Stimulated activated naive CD8-positive, alpha-beta T cell treated with anti-CD3 and anti-CD28 coated beads, Interleukin-15, amount 100 ng/mL, for 72 hours (primary cell): ENCODE results near the gene ADGRA1.

Source experiments
- ATAC-seq: fragments of 150-1000 bp; cut with Tn5 transposase; 2 replicates; pipeline ENCODE4 v1.10.0; 2021; ENCODE audit warnings: mild to moderate bottlenecking, moderate library complexity
- DNase-seq, 2 donors: peaks; one replicate each; pipeline ENCODE4 v3.0.0; 2021 to 2022
- H3K27ac Mint-ChIP-seq, 2 donors: one replicate each; pipeline ENCODE4 v1.8.0; 2022; ENCODE audit warnings: mild to moderate bottlenecking in 2 of 2, mixed read lengths in 2 of 2, moderate library complexity in 2 of 2
- H3K27me3 Mint-ChIP-seq: one replicate; pipeline ENCODE4 v1.8.0; 2022; ENCODE audit warnings: mixed read lengths
- H3K4me1 Mint-ChIP-seq: one replicate; pipeline ENCODE4 v1.8.0; 2022; ENCODE audit warnings: mild to moderate bottlenecking, mixed read lengths
- H3K4me3 Mint-ChIP-seq, 2 donors: one replicate each; pipeline ENCODE4 v1.8.0; 2022; ENCODE audit warnings: mild to moderate bottlenecking in 2 of 2, mixed read lengths in 2 of 2, moderate library complexity in 1 of 2
- H3K9me3 Mint-ChIP-seq, 2 donors: one replicate each; pipeline ENCODE4 v1.8.0; 2022; ENCODE audit warnings: mixed read lengths in 2 of 2

ADGRA1 gene

GRCh38 chr10:133094866-133095265 is 7.1 kb downstream of the ADGRA1 start:
- Mint-ChIP-seq H3K27ac (no peak overlapping the region), H3K4me1 (no peaks in the 10 kb centered on the region), H3K9me3 (no peaks in the 10 kb centered on the region), H3K4me3 (no peak overlapping the region), H3K27me3 (peaks cover 42% of the 10 kb centered on the region)
- DNase-seq (no peak), ATAC-seq (no peak)

- Mint-ChIP-seq H3K27me3 (peaks cover 42% of the 10 kb centered on the region), H3K9me3 (no peaks in the 10 kb centered on the region), H3K27ac (no peak overlapping the region), H3K4me3 (no peak overlapping the region), H3K4me1 (peaks cover under 1% of the 10 kb centered on the region)
- DNase-seq: no peak
- ATAC-seq: no peak
Observed at GRCh38 chr10:133095586-133095985, 7.9 kb downstream of the ADGRA1 start.

GRCh38 chr10:133096616-133097269 is 9.0 kb downstream of the ADGRA1 start:
- Mint-ChIP-seq H3K4me1 (peaks cover 12% of the 10 kb centered on the region), H3K27ac (no peak overlapping the region), H3K27me3 (peaks cover 43% of the 10 kb centered on the region), H3K4me3 (no peak overlapping the region), H3K9me3 (no peaks in the 10 kb centered on the region)
- ATAC-seq (no peak), DNase-seq (peak in 1 of 2 donors; percentile 35)

- H3K27me3 Mint-ChIP-seq: peaks cover 48% of the 10 kb centered on the region
- H3K9me3 Mint-ChIP-seq: no peaks in the 10 kb centered on the region
- no peak for DNase-seq
- no peak for ATAC-seq
- H3K4me3 Mint-ChIP-seq: no peak overlapping the region
- H3K27ac Mint-ChIP-seq: no peak overlapping the region
- peaks cover 12% of the 10 kb centered on the region for H3K4me1 Mint-ChIP-seq
Observed at GRCh38 chr10:133097418-133097817, 9.7 kb downstream of the ADGRA1 start.

- ATAC-seq (no peak), DNase-seq (no peak)
- Mint-ChIP-seq H3K27me3 (peaks cover 50% of the 10 kb centered on the region), H3K4me3 (no peak overlapping the region), H3K27ac (no peak overlapping the region), H3K9me3 (no peaks in the 10 kb centered on the region), H3K4me1 (peaks cover 12% of the 10 kb centered on the region)
Observed at GRCh38 chr10:133097961-133098360, 10.2 kb downstream of the ADGRA1 start.

- H3K4me1 Mint-ChIP-seq: peaks cover 12% of the 10 kb centered on the region
- H3K9me3 Mint-ChIP-seq: no peaks in the 10 kb centered on the region
- H3K4me3 Mint-ChIP-seq: no peak overlapping the region
- H3K27ac Mint-ChIP-seq: no peak overlapping the region
- ATAC-seq: no peak
- no peak for DNase-seq
- peaks cover 50% of the 10 kb centered on the region for H3K27me3 Mint-ChIP-seq
Observed at GRCh38 chr10:133098426-133099124, 10.9 kb downstream of the ADGRA1 start.

- ATAC-seq: no peak
- peaks cover 12% of the 10 kb centered on the region for H3K4me1 Mint-ChIP-seq
- no peak for DNase-seq
- H3K9me3 Mint-ChIP-seq: no peaks in the 10 kb centered on the region
- no peak overlapping the region for H3K27ac Mint-ChIP-seq
- peaks cover 50% of the 10 kb centered on the region for H3K27me3 Mint-ChIP-seq
- no peak overlapping the region for H3K4me3 Mint-ChIP-seq
Observed at GRCh38 chr10:133099571-133099970, 11.8 kb downstream of the ADGRA1 start.

GRCh38 chr10:133100186-133100585 is 12.5 kb downstream of the ADGRA1 start:
- H3K4me1 Mint-ChIP-seq: peaks cover 12% of the 10 kb centered on the region
- no peak overlapping the region for H3K27ac Mint-ChIP-seq
- no peak for DNase-seq
- no peak for ATAC-seq
- no peaks in the 10 kb centered on the region for H3K9me3 Mint-ChIP-seq
- no peak overlapping the region for H3K4me3 Mint-ChIP-seq
- H3K27me3 Mint-ChIP-seq: peaks cover 56% of the 10 kb centered on the region

- peak; percentile 61 for ATAC-seq
- Mint-ChIP-seq H3K4me3 (peak overlapping the region in 1 of 2 donors; percentile 26), H3K4me1 (peaks cover 12% of the 10 kb centered on the region), H3K9me3 (no peaks in the 10 kb centered on the region), H3K27ac (peak overlapping the region in 1 of 2 donors; percentile 34), H3K27me3 (peaks cover 59% of the 10 kb centered on the region)
- peak in 1 of 2 donors; percentile 23 for DNase-seq
Observed at GRCh38 chr10:133100706-133101415, 13.1 kb downstream of the ADGRA1 start.

GRCh38 chr10:133101416-133101810 is 13.7 kb downstream of the ADGRA1 start:
- no peak overlapping the region for H3K4me3 Mint-ChIP-seq
- no peak overlapping the region for H3K27ac Mint-ChIP-seq
- no peaks in the 10 kb centered on the region for H3K9me3 Mint-ChIP-seq
- no peak for ATAC-seq
- H3K27me3 Mint-ChIP-seq: peaks cover 59% of the 10 kb centered on the region
- no peak for DNase-seq
- peaks cover 12% of the 10 kb centered on the region for H3K4me1 Mint-ChIP-seq

GRCh38 chr10:133102415-133103095 is 14.8 kb downstream of the ADGRA1 start:
- Mint-ChIP-seq H3K4me3 (no peak overlapping the region), H3K9me3 (peaks cover 9 to 10% of the 10 kb centered on the region in 2 donors), H3K27ac (no peak overlapping the region), H3K4me1 (peaks cover 12% of the 10 kb centered on the region), H3K27me3 (peaks cover 50% of the 10 kb centered on the region)
- no peak for DNase-seq
- peak; percentile 45 for ATAC-seq

GRCh38 chr10:133103311-133103910 is 15.7 kb downstream of the ADGRA1 start:
- ATAC-seq: no peak
- no peak overlapping the region for H3K4me3 Mint-ChIP-seq

GRCh38 chr10:133104068-133104962 is 16.6 kb downstream of the ADGRA1 start:
- Mint-ChIP-seq H3K4me3 (no peak overlapping the region), H3K9me3 (peaks cover 14 to 28% of the 10 kb centered on the region in 2 donors), H3K27me3 (peaks cover 42% of the 10 kb centered on the region), H3K4me1 (peaks cover 12% of the 10 kb centered on the region), H3K27ac (no peak overlapping the region)
- ATAC-seq (no peak), DNase-seq (no peak)

More at GRCh38 chr10:133103311-133103910, 15.7 kb downstream of the ADGRA1 start:
- no peak for DNase-seq
- H3K27ac Mint-ChIP-seq: no peak overlapping the region
- peaks cover 48% of the 10 kb centered on the region for H3K27me3 Mint-ChIP-seq
- peaks cover 12% of the 10 kb centered on the region for H3K4me1 Mint-ChIP-seq
- peaks cover 12 to 19% of the 10 kb centered on the region in 2 donors for H3K9me3 Mint-ChIP-seq

GRCh38 chr10:133104963-133105640 is 17.4 kb downstream of the ADGRA1 start:
- Mint-ChIP-seq H3K27me3 (peaks cover 39% of the 10 kb centered on the region), H3K4me1 (peaks cover 12% of the 10 kb centered on the region), H3K9me3 (peaks cover 18 to 33% of the 10 kb centered on the region in 2 donors), H3K4me3 (no peak overlapping the region), H3K27ac (no peak overlapping the region)
- no peak for DNase-seq
- no peak for ATAC-seq
